Large intestine (tissue), 3 donors: ENCODE data around the gene AGAP3. TPM values are rescaled to one million over a fixed set of nuclear protein-coding genes. Genes with fewer than 3 reads are reported as not detected.

Experiments
- DNase-seq, 2 donors: peaks; one replicate each; pipeline versions ENCODE4 v3.0.0 to v3.0.0-alpha.2; 2013
- H3K27ac ChIP-seq: one replicate; pipeline ENCODE4 v1.5.1; 2013; ENCODE audit warnings: low read length
- H3K27me3 ChIP-seq: 2 replicates; pipeline ENCODE4 v1.6.1; 2013; ENCODE audit warnings: low read length; ENCODE audit not compliant: control insufficient read depth, insufficient read depth
- H3K36me3 ChIP-seq: 2 replicates; pipeline ENCODE4 v1.6.1; 2013; ENCODE audit warnings: low read length; ENCODE audit not compliant: control insufficient read depth, insufficient read depth
- H3K4me1 ChIP-seq: one replicate; pipeline ENCODE4 v1.6.1; 2013; ENCODE audit warnings: low read length; ENCODE audit not compliant: control insufficient read depth, insufficient read depth
- H3K4me3 ChIP-seq: one replicate; pipeline ENCODE4 v1.5.1; 2013; ENCODE audit warnings: low read length
- H3K9me3 ChIP-seq: one replicate; pipeline ENCODE4 v1.6.1; 2013; ENCODE audit warnings: mild to moderate bottlenecking, low read depth, low read length, moderate library complexity; ENCODE audit not compliant: control insufficient read depth
- WGBS: methylation state at CpG from one replicate; pipeline ENCODE4 v1.1.5; 2013; ENCODE audit warnings: low lambda C conversion rate; ENCODE audit not compliant: insufficient coverage; 5-methylcytosine and 5-hydroxymethylcytosine counted together
- polyA plus RNA-seq: library from polyadenylated mRNA; unstranded; fragments of 120-200 nt; gene quantifications from one replicate; pipeline ENCODE4 v1.2.1, GENCODE V29; 2013

The AGAP3 gene
- polyA plus RNA-seq, 1 donor = 58.0 TPM

GRCh38 chr7:151191544-151191943 is 105.3 kb downstream of the AGAP3 start:
- Histone ChIP-seq H3K4me1 (no peaks in the 10 kb centered on the region), H3K9me3 (no peaks in the 10 kb centered on the region), H3K27ac (no peak overlapping the region), H3K4me3 (no peak overlapping the region), H3K27me3 (peaks cover 26% of the 10 kb centered on the region), H3K36me3 (no peaks in the 10 kb centered on the region)
- no peak for DNase-seq
- no CpG with 5 or more reads among the region's 12 CpGs for WGBS

GRCh38 chr7:151192002-151192539 is 105.8 kb downstream of the AGAP3 start:
- no peaks in the 10 kb centered on the region for H3K36me3 ChIP-seq
- H3K9me3 ChIP-seq = no peaks in the 10 kb centered on the region
- H3K27me3 ChIP-seq = peaks cover 28% of the 10 kb centered on the region
- no peak overlapping the region for H3K4me3 ChIP-seq
- no CpG with 5 or more reads among the region's 23 CpGs for WGBS
- no peak for DNase-seq
- H3K27ac ChIP-seq = no peak overlapping the region
- H3K4me1 ChIP-seq = no peaks in the 10 kb centered on the region

- Histone ChIP-seq H3K9me3 (no peaks in the 10 kb centered on the region), H3K27me3 (peaks cover 27% of the 10 kb centered on the region), H3K4me3 (no peak overlapping the region), H3K27ac (no peak overlapping the region), H3K4me1 (no peaks in the 10 kb centered on the region), H3K36me3 (no peaks in the 10 kb centered on the region)
- no peak for DNase-seq
- WGBS = no CpG with 5 or more reads among the region's 14 CpGs
Observed at GRCh38 chr7:151193203-151193978, 107.1 kb downstream of the AGAP3 start.

Other genes starting within 250 kb of the AGAP3 start
- 206 TPM for gene AOC1, start 234.0 kb upstream of the AGAP3 start, polyA plus RNA-seq
- gene KCNH2, start 108.2 kb upstream of the AGAP3 start, polyA plus RNA-seq = 8.1 TPM
- gene NOS3, start 95.5 kb upstream of the AGAP3 start, polyA plus RNA-seq = 10.3 TPM
- 1.8 TPM for gene ATG9B, start 62.0 kb upstream of the AGAP3 start, polyA plus RNA-seq
- 24.2 TPM for gene ABCB8, start 58.0 kb upstream of the AGAP3 start, polyA plus RNA-seq
- 6.9 TPM for gene ASIC3, start 37.9 kb upstream of the AGAP3 start, polyA plus RNA-seq
- 12.8 TPM for gene CDK5, start 28.6 kb upstream of the AGAP3 start, polyA plus RNA-seq
- gene SLC4A2, start 26.9 kb upstream of the AGAP3 start, polyA plus RNA-seq = 107 TPM
- 90.4 TPM for gene FASTK, start 5.7 kb upstream of the AGAP3 start, polyA plus RNA-seq
- 61.8 TPM for gene TMUB1, start 3.0 kb upstream of the AGAP3 start, polyA plus RNA-seq
- 0.07 TPM for gene GBX1, start 81.2 kb downstream of the AGAP3 start, polyA plus RNA-seq
- gene ASB10, start 100.8 kb downstream of the AGAP3 start, polyA plus RNA-seq = not detected
- not detected for gene H2BK1, start 124.0 kb downstream of the AGAP3 start, polyA plus RNA-seq
- gene ABCF2, start 140.7 kb downstream of the AGAP3 start, polyA plus RNA-seq = 19.1 TPM
- gene CHPF2, start 146.0 kb downstream of the AGAP3 start, polyA plus RNA-seq = 25.1 TPM
- gene SMARCD3, start 162.2 kb downstream of the AGAP3 start, polyA plus RNA-seq = 29.1 TPM